IMR-90 (cell line): ENCODE measurements around the gene NPTN. TPM values are rescaled to one million over a fixed set of nuclear protein-coding genes. Genes with fewer than 3 reads are reported as not detected.

Source experiments
- ATAC-seq: fragments of 200-7000 bp; cut with Tn5 transposase; 2 replicates; pipeline ENCODE4 v1.9.1; 2020; ENCODE audit warnings: low read depth, mild to moderate bottlenecking, moderate library complexity
- BruUV-seq: library from RNA; stranded (reverse); fragments of 400-500 nt; replicated peaks from 2 replicates; lab custom pipeline; 2021; lab: Mats Ljungman, UMichigan
- CTCF ChIA-PET: fragments of 300-600 bp; formaldehyde crosslinking; extraction: SDS; loops from one replicate; lab custom pipeline; 2021; ENCODE audit warnings: antibody characterized with exemption; lab: Yijun Ruan, JAX
- POLR2A ChIA-PET: fragments of 300-600 bp; sonication (Branson Sonifier 250); formaldehyde crosslinking; loops from one replicate; lab custom pipeline; 2022; ENCODE audit warnings: antibody characterized with exemption; ENCODE audit not compliant: unreplicated experiment; lab: Charles Lee
- DNase-seq: peaks from one replicate; pipeline ENCODE4 v3.0.0; 2013
- H2AFZ ChIP-seq: replicated peaks from 2 replicates; pipeline ENCODE3; 2013; ENCODE audit warnings: low read length, mild to moderate bottlenecking; ENCODE audit not compliant: poor library complexity
- H2AK5ac ChIP-seq: 2 replicates; pipeline ENCODE4 v1.6.1; 2013; ENCODE audit warnings: low read depth, low read length, inconsistent platforms
- H2AK9ac ChIP-seq: replicated peaks from 2 replicates; pipeline ENCODE3; 2013; ENCODE audit warnings: mild to moderate bottlenecking, low read depth, low read length, moderate library complexity; ENCODE audit not compliant: poor library complexity
- H2BK120ac ChIP-seq: 2 replicates; pipeline ENCODE4 v1.6.1; 2013; ENCODE audit warnings: low read depth, low read length, inconsistent platforms
- H2BK15ac ChIP-seq: 3 replicates; pipeline ENCODE4 v1.6.1; 2013; ENCODE audit warnings: low read depth, low read length, inconsistent platforms
- H2BK20ac ChIP-seq: 2 replicates; pipeline ENCODE4 v1.6.1; 2013; ENCODE audit warnings: low read depth, mild to moderate bottlenecking, inconsistent platforms, low read length, moderate library complexity
- H2BK5ac ChIP-seq: 2 replicates; pipeline ENCODE4 v1.6.1; 2013; ENCODE audit warnings: mild to moderate bottlenecking, low read depth, low read length, inconsistent platforms; ENCODE audit not compliant: poor library complexity, severe bottlenecking
- H3K14ac ChIP-seq: replicated peaks from 2 replicates; pipeline ENCODE4 v1.6.1; 2013; ENCODE audit warnings: low read depth, low read length, inconsistent platforms
- H3K18ac ChIP-seq: 2 replicates; pipeline ENCODE4 v1.6.1; 2013; ENCODE audit warnings: low read depth, low read length, control low read depth
- H3K23ac ChIP-seq: 2 replicates; pipeline ENCODE4 v1.6.1; 2013; ENCODE audit warnings: low read depth, low read length, inconsistent platforms
- H3K27ac ChIP-seq: 2 replicates; pipeline ENCODE4 v1.5.1; 2013; ENCODE audit warnings: mild to moderate bottlenecking, control low read depth, low read length; ENCODE audit not compliant: insufficient read depth
- H3K27me3 ChIP-seq: 2 replicates; pipeline ENCODE4 v1.6.1; 2013; ENCODE audit warnings: low read length; ENCODE audit not compliant: control insufficient read depth, insufficient read depth
- H3K36me3 ChIP-seq: 2 replicates; pipeline ENCODE4 v1.6.1; 2013; ENCODE audit warnings: low read length, mixed read lengths; ENCODE audit not compliant: control insufficient read depth, insufficient read depth
- H3K4ac ChIP-seq: 2 replicates; pipeline ENCODE4 v1.6.1; 2013; ENCODE audit warnings: low read depth, low read length, inconsistent platforms
- H3K4me1 ChIP-seq: 2 replicates; pipeline ENCODE4 v1.6.1; 2013; ENCODE audit warnings: low read length, mixed read lengths; ENCODE audit not compliant: control insufficient read depth, insufficient read depth
- H3K4me2 ChIP-seq: 2 replicates; pipeline ENCODE4 v1.6.1; 2013; ENCODE audit warnings: low read depth, mild to moderate bottlenecking, control low read depth, low read length, moderate library complexity
- H3K4me3 ChIP-seq: 2 replicates; pipeline ENCODE4 v1.5.1; 2013; ENCODE audit warnings: low read depth, mild to moderate bottlenecking, control low read depth, low read length, moderate library complexity; ENCODE audit not compliant: insufficient read depth
- H3K56ac ChIP-seq: 2 replicates; pipeline ENCODE4 v1.6.1; 2013; ENCODE audit warnings: low read length, inconsistent platforms; ENCODE audit not compliant: insufficient read depth; ENCODE audit errors: extremely low read depth
- H3K79me1 ChIP-seq, 2 experiments: 2 replicates each; pipeline ENCODE4 v1.6.1; 2013; ENCODE audit warnings: low read length in 2 of 2, inconsistent platforms in 1 of 2, low read depth in 1 of 2
- H3K9ac ChIP-seq: 2 replicates; pipeline ENCODE4 v1.6.1; 2013; ENCODE audit warnings: low read depth, low read length, control low read depth
- H3K9me1 ChIP-seq: 2 replicates; pipeline ENCODE4 v1.6.1; 2013; ENCODE audit warnings: low read length, inconsistent platforms; ENCODE audit not compliant: insufficient read depth
- H3K9me3 ChIP-seq: 2 replicates; pipeline ENCODE4 v1.6.1; 2013; ENCODE audit warnings: low read length; ENCODE audit not compliant: control insufficient read depth, insufficient read depth
- H4K20me1 ChIP-seq: 2 replicates; pipeline ENCODE4 v1.6.1; 2013; ENCODE audit warnings: low read length, inconsistent platforms; ENCODE audit not compliant: insufficient read depth
- H4K5ac ChIP-seq: 2 replicates; pipeline ENCODE4 v1.6.1; 2013; ENCODE audit warnings: mild to moderate bottlenecking, low read depth, low read length, control low read depth
- H4K8ac ChIP-seq, 2 experiments: 2 replicates each; pipeline ENCODE4 v1.6.1; 2013; ENCODE audit warnings: low read depth in 2 of 2, low read length in 2 of 2, control low read depth in 1 of 2, inconsistent platforms in 1 of 2
- H4K91ac ChIP-seq: 2 replicates; pipeline ENCODE4 v1.6.1; 2013; ENCODE audit warnings: low read depth, low read length, inconsistent platforms; ENCODE audit not compliant: insufficient read depth
- BHLHE40 ChIP-seq: fragments of 150-350 bp; IDR thresholded peaks from 2 replicates; pipeline ENCODE4 v1.6.1; 2016; ENCODE audit warnings: mild to moderate bottlenecking, low read depth, low read length
- CHD1 ChIP-seq: IDR thresholded peaks from 2 replicates; pipeline ENCODE4 v1.6.1; 2012; ENCODE audit warnings: low read depth, low read length, improper control_type of control experiment
- ELK1 ChIP-seq: fragments of 150-350 bp; IDR thresholded peaks from 2 replicates; pipeline ENCODE4 v1.6.1; 2016; ENCODE audit warnings: low read depth, mild to moderate bottlenecking, low read length, moderate library complexity, borderline replicate concordance
- MAFK ChIP-seq: IDR thresholded peaks from 2 replicates; pipeline ENCODE4 v1.6.1; 2012; ENCODE audit warnings: low read depth, low read length, improper control_type of control experiment
- RFX5 ChIP-seq: IDR thresholded peaks from 2 replicates; pipeline ENCODE4 v1.8.0; 2012; ENCODE audit warnings: low read depth, mild to moderate bottlenecking, low read length, moderate library complexity
- USF2 ChIP-seq: fragments of 150-350 bp; IDR thresholded peaks from 2 replicates; pipeline ENCODE4 v1.6.1; 2017; ENCODE audit warnings: mild to moderate bottlenecking, antibody characterized with exemption, low read length, low read depth
- WGBS, 2 experiments: methylation state at CpG; one replicate each; pipeline versions ENCODE4 v1.1.5 to v1.1.7; 2013; ENCODE audit warnings: missing lambda C conversion rate in 2 of 2; ENCODE audit not compliant: insufficient read length in 1 of 2; ENCODE audit errors: extremely low coverage in 2 of 2; 5-methylcytosine and 5-hydroxymethylcytosine counted together
- dilution Hi-C: fragments of 300-500 bp; cut with HindIII; formaldehyde crosslinking; loops from one replicate; pipeline ENCODE4 v1.14.3; 2018; ENCODE audit warnings: low sequenced_read_pairs; ENCODE audit not compliant: unreplicated experiment
- in situ Hi-C: fragments of 300-500 bp; cut with MboI; formaldehyde crosslinking; loops from 3 replicates; pipeline ENCODE4 v1.14.3; 2019; ENCODE audit warnings: low sequenced_read_pairs, inconsistent platforms, mixed read lengths
- intact Hi-C: fragments of 100-400 bp; cut with micrococcal nuclease; formaldehyde crosslinking; loops from 2 replicates; pipeline ENCODE4 v1.10.0; 2022
- polyA plus RNA-seq, 3 experiments: library from polyadenylated mRNA; depleted of rRNA; stranded (reverse); fragments of >200 nt; gene quantifications; 2 replicates each; pipeline ENCODE4 v1.2.3, GENCODE V29; 2012; ENCODE audit warnings: low replicate concordance in 1 of 3
- total RNA-seq: library from RNA; depleted of rRNA; stranded (reverse); fragments of >200 nt; gene quantifications from 2 replicates; pipeline ENCODE4 v1.2.3, GENCODE V29; 2012

The NPTN gene
- total and polyA plus RNA-seq, 2 of the 4 experiments (the other 2 are of a cell fraction), result 171 to 329 TPM

GRCh38 chr15:73568564-73569280 is 64.5 kb downstream of the NPTN start:
- intact Hi-C loops, result no loop called here
- BruUV-seq, result no TSS peak
- ATAC-seq, result no peak
- no peak overlapping the region for H2BK20ac ChIP-seq
- peaks cover 20 to 57% of the 10 kb centered on the region in 2 experiments for H3K79me1 ChIP-seq
- no CpG with 5 or more reads among the region's 7 CpGs for WGBS, 2 experiments
- no peak overlapping the region for H2BK5ac ChIP-seq
- peaks cover 5% of the 10 kb centered on the region; the same call in 1 of the 2 replicates for H3K9me1 ChIP-seq
- H3K4me3 ChIP-seq, result no peak overlapping the region
- POLR2A ChIA-PET, result no interaction called here
- no peak overlapping the region for H2BK15ac ChIP-seq
- dilution Hi-C loops, result no loop called here
- CTCF ChIA-PET, result interaction anchor here (0.8 kb wide), 1 partner anchor 108 kb away, joined by 3 read pairs; no protein-coding TSS in a partner anchor
- in situ Hi-C loops, result no loop called here
- no peak overlapping the region for H3K27ac ChIP-seq
- H3K56ac ChIP-seq, result no peak overlapping the region
- H3K4me2 ChIP-seq, result no peak overlapping the region
- H2AK5ac ChIP-seq, result no peak overlapping the region
- no peak overlapping the region for H3K9ac ChIP-seq
- no peaks in the 10 kb centered on the region for H3K27me3 ChIP-seq
- no peak overlapping the region for H4K8ac ChIP-seq
- no peak overlapping the region for H4K5ac ChIP-seq
- no peak overlapping the region for H3K4ac ChIP-seq
- DNase-seq, result no peak
- H4K20me1 ChIP-seq, result peaks cover 29% of the 10 kb centered on the region
- peaks cover 47% of the 10 kb centered on the region for H3K36me3 ChIP-seq
- H4K91ac ChIP-seq, result no peak overlapping the region
- TF ChIP-seq USF2 (no peak), CHD1 (no peak), ELK1 (no peak), RFX5 (no peak), MAFK (no peak), BHLHE40 (no peak)
- no peak overlapping the region for H3K18ac ChIP-seq
- H3K14ac ChIP-seq, result no peak overlapping the region
- peaks cover 14% of the 10 kb centered on the region for H3K4me1 ChIP-seq
- H3K23ac ChIP-seq, result no peak overlapping the region
- H3K9me3 ChIP-seq, result no peaks in the 10 kb centered on the region
- no peak overlapping the region for H2BK120ac ChIP-seq
- H2AFZ ChIP-seq, result no peak overlapping the region
- H2AK9ac ChIP-seq, result no peak overlapping the region
